Neural cell (in vitro differentiated cells): Measurements from ENCODE around the gene TMEFF1.

Experiments used
- EP300 ChIP-seq: fragments of 450-650 bp; conservative IDR thresholded peaks from 2 replicates; pipeline ENCODE4 v1.6.1; 2014; ENCODE audit warnings: antibody characterized with exemption, mild to moderate bottlenecking, moderate library complexity; ENCODE audit not compliant: poor library complexity, severe bottlenecking
- RAD21 ChIP-seq: fragments of 450-650 bp; conservative IDR thresholded peaks from 2 replicates; pipeline ENCODE4 v1.6.1; 2014; ENCODE audit warnings: antibody characterized with exemption, mild to moderate bottlenecking, moderate library complexity

GRCh38 chr9:100499866-100500265 lies 26.9 kb downstream of the TMEFF1 start:
- TF ChIP-seq EP300: no peak
- no peak for TF ChIP-seq RAD21
